HG03378 (cell line): ENCODE data around the gene CCDC34.
"Not testable (repeated sequence)": the region's sequence is repeated elsewhere in the genome, so short reads cannot be mapped to it uniquely, and the experiment has no call there.

ENCODE experiments used
- ATAC-seq: cut with Tn5 transposase; IDR thresholded peaks from one replicate; pipeline ENCODE4 v1.9.1; 2021; ENCODE audit warnings: mild to moderate bottlenecking, moderate library complexity; ENCODE audit not compliant: unreplicated experiment

The CCDC34 gene

DNA sequence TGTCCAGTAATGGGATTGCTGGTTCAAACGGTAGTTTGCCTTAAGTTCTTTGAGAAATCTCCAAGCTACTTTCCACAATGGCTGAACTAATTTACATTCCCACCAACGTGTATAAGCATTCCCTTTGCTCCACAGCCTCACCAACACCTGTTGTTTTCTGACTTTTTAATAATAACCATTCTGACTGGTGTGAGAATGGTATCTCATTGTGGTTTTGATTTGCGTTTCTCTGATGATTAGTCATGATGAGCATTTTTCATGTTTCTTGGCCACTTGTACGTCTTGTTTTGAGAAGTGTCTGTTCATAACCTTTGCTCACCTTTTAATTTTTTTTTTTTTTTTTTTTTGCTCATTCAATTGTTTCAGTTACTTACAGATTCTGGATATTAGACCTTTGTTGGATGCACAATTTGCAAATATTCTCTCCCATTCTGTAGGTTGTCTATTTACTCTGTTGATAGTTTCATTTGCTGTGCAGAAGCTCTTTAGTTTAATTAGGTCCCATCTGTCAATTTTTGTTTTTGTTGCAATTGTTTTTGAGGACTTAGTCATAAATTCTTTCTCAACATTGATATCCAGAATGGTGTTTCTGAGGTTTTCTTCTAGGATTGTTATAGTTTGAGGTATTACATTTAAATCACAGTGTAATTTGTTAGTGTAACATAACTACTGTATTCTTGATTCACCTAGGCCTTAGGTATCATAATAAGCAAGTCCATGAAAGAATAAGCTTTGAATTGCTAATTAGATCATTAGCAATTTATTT lies 33.0 kb downstream of the CCDC34 start:
- ATAC-seq = no peak

DNA sequence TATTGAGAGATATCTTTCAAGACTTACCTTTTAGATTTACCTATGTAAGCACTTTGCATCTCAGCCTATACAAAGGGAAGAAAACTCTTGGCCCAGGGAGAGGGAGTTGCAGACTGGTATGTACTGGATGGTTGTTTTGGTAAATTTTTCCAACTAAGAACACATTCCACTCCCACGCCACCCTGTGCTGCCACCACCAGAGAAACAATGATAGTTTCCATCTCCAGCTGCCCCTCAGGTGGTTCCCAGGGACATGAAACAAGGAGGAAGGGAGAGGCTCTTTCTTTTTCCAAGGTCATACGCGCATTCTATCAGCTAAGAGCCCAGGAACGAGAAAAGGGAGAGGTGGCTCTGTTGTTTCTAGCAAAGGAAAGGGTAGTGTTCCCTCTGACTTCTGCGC lies 34.4 kb downstream of the CCDC34 start:
- ATAC-seq = no peak

DNA sequence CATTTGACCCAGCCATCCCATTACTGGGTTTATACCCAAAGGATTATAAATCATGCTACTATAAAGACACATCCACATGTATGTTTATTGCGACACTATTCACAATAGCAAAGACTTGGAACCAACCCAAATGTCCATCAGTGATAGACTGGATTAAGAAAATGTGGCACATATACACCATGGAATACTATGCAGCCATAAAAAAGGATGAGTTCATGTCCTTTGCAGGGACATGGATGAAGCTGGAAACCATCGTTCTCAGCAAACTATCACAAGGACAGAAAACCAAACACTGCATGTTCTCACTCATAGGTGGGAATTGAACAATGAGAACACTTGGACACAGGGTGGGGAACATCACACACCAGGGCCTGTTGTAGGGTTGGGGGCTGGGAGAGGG lies 36.0 kb downstream of the CCDC34 start:
- ATAC-seq = not testable (repeated sequence)

DNA sequence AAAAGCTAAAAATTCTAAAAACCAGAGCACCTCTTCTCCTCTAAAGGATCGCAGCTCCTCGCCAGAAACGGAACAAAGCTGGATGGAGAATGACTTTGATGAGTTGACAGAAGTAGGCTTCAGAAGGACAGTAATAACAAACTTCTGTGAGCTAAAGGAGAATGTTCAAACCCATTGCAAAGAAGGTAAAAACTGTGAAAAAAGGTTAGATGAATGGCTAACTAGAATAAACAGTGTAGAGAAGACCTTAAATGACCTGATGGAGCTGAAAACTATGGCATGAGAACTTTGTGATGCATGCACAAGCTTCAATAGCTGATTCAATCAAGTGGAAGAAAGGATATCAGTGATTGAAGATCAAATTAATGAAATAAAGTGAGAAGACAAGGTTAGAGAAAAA lies 40.8 kb downstream of the CCDC34 start:
- ATAC-seq = not testable (repeated sequence)

DNA sequence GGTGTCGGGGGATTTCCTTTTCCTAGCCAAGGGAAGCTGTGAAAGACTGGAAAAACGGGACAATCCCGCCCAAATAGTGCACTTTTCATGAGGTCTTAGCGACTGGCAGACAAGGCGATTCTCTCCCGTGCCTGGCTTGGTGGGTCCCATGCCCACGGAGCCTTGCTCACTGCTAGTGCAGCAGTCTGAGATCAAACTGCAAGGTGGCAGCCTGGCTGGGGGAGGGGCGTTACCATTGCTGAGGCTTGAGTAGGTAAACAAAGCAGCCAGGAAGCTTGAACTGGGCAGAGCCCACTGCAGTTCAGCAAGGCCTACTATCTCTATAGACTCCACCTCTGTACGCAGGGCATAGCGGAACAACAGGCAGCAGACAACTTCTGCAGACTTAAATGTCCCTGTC lies 41.7 kb downstream of the CCDC34 start:
- not testable (repeated sequence) for ATAC-seq

DNA sequence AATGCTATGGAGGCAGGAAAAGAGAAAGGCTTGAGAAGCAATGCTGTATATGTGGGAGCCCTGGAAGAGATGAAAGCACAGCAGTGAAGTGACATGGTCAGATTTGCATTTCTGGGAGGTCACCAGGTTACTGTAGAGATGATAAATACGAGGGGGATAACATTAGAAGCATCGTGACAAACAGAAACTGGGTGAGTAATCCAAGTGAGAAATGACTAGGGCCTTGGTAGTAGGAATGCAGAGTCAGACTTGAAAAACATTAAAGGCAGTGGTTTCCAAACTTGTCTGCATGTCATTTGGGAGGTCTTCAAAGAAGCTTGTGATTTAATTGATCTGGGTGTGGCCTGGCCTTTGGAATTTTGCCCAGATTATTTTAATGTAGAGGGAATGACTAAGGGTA lies 43.9 kb downstream of the CCDC34 start:
- ATAC-seq = peak; percentile 100

DNA sequence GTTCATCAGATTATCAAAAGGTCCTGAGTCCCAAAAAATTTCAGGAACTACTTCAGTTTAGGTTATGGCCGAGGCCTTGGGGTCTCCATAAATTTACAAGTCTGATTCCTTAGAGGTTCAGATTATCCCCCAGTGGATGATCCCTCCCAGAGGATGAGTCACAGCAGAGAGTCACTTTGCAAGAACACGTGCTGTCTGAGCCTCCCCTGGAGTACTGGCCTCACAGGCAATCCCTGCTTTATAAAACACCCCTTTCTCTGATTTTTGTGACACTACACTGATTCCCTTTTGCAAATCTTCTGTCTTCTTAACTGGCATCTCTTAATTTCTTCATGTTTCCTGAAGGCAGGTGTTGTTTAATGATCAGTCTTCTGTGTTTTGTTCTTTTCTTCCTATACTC lies 45.3 kb downstream of the CCDC34 start:
- ATAC-seq = no peak

DNA sequence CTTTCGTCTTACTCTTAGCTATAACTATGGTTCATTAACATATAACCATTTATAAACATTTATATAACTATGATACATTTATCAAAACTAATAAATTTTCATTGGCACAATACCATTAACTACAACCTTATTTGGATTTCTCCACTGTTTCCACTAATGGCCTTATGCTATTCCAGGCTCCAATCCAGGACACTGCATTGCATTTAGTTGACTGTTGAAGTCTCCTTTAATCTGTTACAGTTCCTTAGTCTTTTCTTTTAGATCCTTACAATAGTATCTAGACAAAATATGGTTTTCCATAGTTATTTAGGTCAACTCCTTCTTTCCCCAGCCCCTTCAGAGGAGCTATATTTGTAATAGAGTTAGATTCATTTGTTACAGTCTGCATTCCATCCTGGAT lies 47.2 kb downstream of the CCDC34 start:
- ATAC-seq = no peak

DNA sequence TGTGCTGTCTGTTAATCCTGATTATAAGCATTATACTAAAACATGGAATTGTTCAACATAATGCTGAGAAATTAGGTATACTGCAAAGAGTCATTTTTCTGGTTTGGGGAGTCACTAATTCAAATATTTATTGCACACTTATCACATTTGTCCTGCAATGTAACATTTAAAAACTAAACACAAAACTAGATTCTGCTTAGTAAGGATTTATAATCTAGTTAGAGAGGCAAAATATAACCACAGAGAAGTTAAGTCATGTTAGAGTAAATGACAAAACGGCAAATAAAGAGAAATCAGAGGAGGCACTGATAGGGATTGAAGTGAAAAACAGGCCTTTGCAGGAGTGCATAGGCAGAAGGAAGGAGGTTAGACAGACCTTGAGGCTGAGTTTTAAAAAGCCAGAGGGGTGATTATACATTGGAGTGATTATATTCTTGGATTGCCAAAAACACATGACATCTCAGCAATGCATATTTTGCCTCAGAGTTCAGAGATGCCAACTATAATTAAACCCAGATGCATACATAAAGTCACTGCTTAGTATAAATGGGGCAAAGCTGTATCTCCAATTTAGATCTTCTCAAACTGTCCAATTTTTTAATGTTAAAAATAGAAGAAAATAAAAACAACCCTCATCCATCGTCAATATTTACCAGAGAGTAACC lies 49.7 kb downstream of the CCDC34 start:
- no peak for ATAC-seq

DNA sequence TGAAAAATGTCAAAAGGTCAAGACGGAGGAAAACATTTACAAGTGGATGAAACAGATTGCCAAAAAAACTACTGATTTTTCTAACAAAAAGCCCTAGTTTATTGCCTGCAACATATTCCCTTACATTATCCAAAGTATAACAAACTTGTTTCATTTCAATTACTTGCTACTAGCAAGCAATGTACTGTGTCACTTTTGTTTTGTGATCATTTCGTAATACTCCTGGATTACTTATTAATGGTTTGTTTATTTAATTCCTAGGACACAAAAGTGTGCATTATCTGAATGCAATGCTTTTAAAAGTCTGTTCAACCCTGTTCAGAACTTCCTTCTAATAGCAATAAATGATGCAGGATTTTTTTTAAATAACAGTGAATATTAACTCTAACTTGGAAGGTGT lies 50.9 kb downstream of the CCDC34 start:
- no peak for ATAC-seq

DNA sequence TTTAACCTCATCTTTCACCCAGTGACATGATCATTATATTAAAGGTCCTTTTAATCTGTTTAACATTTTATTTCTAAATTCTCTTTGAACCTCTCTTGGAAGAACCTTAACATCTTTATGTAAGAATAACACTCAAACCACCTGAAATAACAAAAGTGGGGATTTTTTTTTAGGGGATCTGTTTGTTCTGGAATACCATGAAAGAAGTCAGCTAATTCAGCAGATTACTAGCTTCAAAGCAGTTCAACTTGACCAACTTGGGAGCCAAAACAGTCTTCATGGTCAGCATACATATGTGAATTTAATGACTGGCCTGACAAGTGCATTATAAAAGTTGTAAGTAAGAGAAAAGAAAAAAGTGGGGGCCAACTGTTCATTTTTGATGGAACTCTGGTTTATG lies 52.3 kb downstream of the CCDC34 start:
- ATAC-seq = no peak

DNA sequence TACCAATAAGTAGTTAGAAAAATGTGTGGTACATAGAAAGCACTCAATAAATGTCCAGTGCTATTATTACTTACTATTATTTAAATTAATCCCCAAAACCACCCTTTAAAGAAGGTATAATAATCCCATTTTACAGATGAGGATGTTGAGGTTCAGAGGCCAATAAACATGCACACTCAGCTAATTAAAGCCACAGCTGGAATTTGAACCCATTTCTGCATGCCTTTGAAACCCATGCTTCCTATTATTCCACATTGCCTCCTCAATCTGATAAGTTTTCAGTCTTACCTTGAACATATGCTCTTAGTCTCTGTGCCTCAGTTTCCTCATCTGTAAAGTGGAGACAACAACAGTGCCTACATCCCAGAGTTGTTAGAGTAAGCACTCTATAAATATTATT lies 52.8 kb downstream of the CCDC34 start:
- no peak for ATAC-seq

DNA sequence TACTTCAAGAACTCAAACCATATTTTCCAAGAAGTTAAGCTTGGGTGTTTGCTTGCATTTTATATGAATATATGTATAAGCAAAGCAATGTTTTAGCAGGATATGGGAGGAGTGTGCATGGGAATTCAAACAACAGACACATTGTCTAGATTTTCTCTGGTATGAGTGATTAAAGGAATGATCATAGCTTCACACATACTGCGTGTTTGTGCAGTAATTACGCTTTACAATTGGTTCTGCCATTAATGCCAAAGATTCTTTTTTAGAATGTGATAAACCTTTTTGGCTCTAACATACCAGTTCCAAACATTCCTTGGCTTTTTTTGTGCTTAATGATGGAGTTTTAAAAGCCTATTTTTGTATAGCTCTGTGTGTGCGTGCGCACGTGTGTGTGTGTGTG lies 54.0 kb downstream of the CCDC34 start:
- ATAC-seq = no peak

DNA sequence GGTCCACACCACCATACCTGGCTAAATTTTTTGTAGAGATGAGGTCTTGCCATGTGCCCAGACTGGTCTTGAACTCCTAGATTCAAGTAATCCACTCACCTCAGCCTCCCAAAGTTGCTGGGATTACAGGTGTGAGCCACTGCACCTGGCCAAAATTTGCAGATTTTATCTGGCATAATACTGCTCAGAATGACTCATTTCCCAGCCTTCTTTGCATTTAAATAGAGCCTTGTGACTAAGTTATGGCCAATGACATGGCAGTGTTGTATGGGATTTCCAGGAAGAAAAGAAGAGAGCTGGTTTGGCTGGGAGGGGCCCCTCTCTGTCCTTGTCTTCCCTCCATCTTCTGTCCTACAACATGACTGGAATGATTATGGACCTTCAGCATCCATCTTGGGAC lies 55.8 kb downstream of the CCDC34 start:
- no peak for ATAC-seq

DNA sequence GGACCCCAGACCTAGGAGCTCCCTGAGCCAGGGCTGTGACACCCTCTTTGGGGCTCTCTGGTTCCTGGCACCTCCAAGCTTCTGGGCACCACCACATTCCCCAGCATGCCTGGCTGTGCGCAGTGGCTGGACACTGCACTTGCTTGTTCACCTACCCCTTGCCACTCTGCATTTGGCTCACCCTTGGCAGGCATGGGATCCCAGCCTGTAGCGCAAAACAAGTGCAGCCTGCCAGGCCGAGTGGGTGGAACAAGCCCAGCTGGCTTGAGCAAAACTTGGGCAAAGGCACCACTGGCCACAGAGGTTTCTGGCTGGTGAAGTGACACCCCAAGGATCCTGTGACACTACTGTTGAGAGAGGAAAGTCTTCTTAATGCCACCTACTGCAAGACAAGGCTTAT lies 57.3 kb downstream of the CCDC34 start:
- no peak for ATAC-seq

DNA sequence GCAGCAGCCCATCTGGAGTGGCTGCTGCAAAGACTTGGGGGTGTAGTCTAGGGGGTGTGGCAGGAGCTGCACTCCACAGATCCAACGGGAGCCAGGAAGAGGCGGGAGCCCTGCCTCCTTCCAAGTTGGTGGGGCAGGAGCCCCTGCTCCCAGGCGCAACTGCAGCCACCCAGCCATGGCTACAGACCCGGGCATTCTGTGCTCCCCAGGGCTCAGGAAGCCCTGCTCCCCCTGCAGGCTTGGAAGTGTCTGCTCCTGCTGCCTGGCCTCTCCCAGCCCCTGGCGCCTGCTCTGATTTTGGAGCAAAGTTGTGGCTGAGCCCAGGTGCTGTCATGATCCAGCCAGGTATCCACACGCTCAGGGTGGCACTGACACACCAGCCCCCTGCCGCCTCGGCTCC lies 58.5 kb downstream of the CCDC34 start:
- no peak for ATAC-seq

DNA sequence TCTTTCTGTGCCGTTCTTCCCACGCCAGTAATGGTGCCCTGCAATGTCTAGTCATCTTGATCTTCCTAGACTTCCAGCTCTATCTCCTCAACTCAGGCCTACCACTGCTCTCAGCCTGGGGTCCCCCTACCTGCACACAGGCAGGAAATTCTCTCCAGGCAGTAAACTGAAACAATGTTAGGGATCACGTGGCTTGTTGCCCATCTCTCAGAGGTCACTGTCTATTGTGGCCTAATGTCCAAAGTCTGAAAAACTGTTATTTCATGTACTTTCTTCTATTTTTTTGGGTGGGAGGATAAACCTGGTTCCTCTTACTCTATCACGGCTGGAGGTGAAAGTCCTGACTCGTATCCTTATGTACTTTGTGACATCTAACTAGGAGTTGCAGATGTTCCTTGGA lies 59.1 kb downstream of the CCDC34 start:
- ATAC-seq = no peak

DNA sequence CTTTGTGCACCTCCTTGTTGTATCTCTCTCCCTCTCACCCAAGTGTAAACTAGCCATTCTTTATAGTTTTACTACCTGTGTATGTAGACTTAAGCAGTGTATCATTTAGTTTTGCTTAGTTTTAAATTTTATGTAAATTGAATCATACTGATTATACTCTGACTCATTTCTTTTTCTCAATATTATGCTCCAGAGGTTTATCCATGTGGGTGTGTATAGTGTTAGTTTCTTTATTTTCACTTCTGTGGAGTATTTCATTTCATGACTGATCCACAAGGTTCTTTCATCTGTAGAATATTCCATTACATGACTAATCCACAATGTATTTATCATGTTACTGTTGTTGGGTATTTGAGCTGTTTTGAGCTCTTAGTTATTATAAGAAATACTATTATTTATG lies 62.0 kb downstream of the CCDC34 start:
- ATAC-seq = no peak

DNA sequence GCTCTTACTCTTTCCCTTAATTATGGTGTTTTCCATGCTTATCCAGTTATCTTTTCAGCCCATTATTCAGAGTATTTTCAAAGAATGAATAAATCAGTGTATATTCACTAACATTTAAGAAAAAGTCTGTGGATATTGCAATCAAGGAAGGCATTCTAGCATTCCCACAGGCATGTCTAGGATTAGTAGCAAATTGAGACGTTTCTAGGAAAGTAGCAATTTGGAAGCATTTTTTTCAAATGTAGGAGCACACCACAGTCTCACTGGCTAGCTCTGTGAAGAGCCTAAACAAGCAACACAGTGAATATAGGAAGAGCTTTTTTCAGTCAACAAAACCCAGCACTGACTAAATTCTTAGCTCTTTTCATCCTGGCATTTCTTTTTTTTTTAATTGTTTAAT lies 65.4 kb downstream of the CCDC34 start:
- ATAC-seq = no peak

DNA sequence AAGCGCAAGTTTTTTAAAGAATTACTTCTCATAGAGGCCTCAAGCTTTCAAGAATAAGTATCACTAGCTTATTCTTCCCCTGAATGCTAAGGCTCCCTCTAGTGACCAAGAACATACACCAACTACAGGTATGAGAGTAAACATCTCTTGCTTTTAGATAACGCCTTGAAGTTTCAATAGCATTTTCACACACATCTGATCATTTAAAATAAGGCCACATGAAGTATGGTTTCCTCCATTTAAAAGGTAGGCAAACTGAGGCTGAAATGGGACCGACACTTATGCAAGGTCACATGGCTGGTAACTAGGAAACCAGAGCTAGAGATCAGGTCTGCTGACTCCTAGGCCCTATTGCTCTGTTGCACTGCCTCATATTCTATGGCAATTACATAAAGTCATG lies 66.5 kb downstream of the CCDC34 start:
- ATAC-seq = peak; percentile 82

DNA sequence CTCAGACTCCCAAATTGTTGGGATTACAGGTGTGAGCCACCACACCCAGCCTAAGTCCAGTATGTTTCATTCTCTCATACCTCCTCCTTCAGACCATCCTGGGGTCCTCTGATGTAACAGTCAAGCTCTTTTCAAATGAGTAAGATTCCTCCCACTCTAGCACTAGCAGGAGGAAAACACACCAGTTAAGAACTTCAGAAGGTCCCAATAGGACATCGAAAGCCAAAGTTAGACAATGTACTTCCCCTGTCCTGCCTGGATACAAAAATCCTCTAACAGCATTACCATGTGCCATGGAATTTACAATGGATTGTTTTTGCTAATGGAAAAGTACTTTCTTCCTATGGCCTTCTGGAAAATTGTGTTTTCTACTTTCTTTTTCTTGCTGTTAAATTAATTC lies 67.1 kb downstream of the CCDC34 start:
- no peak for ATAC-seq

DNA sequence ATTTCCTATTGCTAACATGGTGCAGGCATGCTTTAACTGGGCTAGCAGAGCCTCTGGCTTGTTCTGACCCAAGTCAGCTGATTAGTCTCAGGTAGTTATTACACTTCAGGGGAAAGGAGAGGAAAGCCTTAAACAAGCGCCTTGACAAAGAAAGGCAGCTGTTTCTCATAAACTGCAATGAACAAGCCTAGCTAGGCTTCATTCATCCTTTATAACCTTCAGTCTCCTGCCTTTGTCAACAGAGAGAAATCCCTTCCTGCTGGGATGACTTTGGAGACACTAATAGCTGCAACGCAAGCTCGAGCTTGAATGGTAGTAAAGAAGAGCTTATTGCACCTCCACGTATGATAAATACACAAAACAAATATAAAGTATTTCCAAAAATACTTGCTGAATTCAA lies 68.4 kb downstream of the CCDC34 start:
- no peak for ATAC-seq
